BJ (cell line): Measurements from ENCODE around the gene RNF150. TPM values are rescaled to one million over a fixed set of nuclear protein-coding genes. Genes with fewer than 3 reads are reported as not detected.

ENCODE experiments used
- CTCF ChIA-PET: fragments of 350-600 bp; formaldehyde crosslinking; extraction: SDS; loops from one replicate; lab custom pipeline; 2021; ENCODE audit warnings: antibody characterized with exemption, inconsistent platforms; lab: Yijun Ruan, JAX
- POLR2A ChIA-PET: fragments of 300-600 bp; sonication (Branson Sonifier 250); formaldehyde crosslinking; extraction: SDS; loops from one replicate; lab custom pipeline; 2021; ENCODE audit warnings: antibody characterized with exemption; lab: Charles Lee
- DNase-seq: peaks from one replicate; pipeline ENCODE4 v3.0.0-alpha.2; 2011; ENCODE audit warnings: low read depth
- H3K27me3 ChIP-seq: 2 replicates; pipeline ENCODE4 v1.6.0; 2011; ENCODE audit warnings: low read length; ENCODE audit not compliant: control insufficient read depth, insufficient read depth
- H3K36me3 ChIP-seq: 2 replicates; pipeline ENCODE4 v1.5.1; 2011; ENCODE audit warnings: low read length; ENCODE audit not compliant: control insufficient read depth, insufficient read depth
- H3K4me3 ChIP-seq: 2 replicates; pipeline ENCODE4 v1.5.1; 2011; ENCODE audit warnings: low read depth, mild to moderate bottlenecking, control low read depth, low read length
- CTCF ChIP-seq: IDR thresholded peaks from 2 replicates; pipeline ENCODE4 v1.5.1; 2011; ENCODE audit warnings: low read depth, mild to moderate bottlenecking, control low read depth, inconsistent platforms, low read length, moderate library complexity; ENCODE audit not compliant: insufficient read depth
- polyA plus RNA-seq: library from polyadenylated mRNA; depleted of rRNA; stranded (reverse); fragments of >200 nt; gene quantifications from 2 replicates; pipeline ENCODE4 v1.2.3, GENCODE V29; 2011

RNF150 gene
- polyA plus RNA-seq, 1 experiment, result 47.7 TPM

- Histone ChIP-seq H3K27me3 (peaks cover 3% of the 10 kb centered on the region; the same call in 1 of the 2 replicates), H3K36me3 (no peaks in the 10 kb centered on the region), H3K4me3 (no peak overlapping the region)
- no peak for DNase-seq
- TF ChIP-seq CTCF, result no peak
- CTCF ChIA-PET, result interaction anchor here (1.4 kb wide), 1 partner anchor 235 kb away, joined by 3 read pairs; no protein-coding TSS in a partner anchor
- POLR2A ChIA-PET, result no interaction called here
Measured at GRCh38 chr4:140844061-140844460, 289.2 kb downstream of the RNF150 start.

- peaks cover 2% of the 10 kb centered on the region; the same call in 1 of the 2 replicates for H3K27me3 ChIP-seq
- no peak for TF ChIP-seq CTCF
- H3K36me3 ChIP-seq, result no peaks in the 10 kb centered on the region
- CTCF ChIA-PET, result no interaction called here
- POLR2A ChIA-PET, result no interaction called here
- DNase-seq, result no peak
- H3K4me3 ChIP-seq, result no peak overlapping the region
Measured at GRCh38 chr4:140841186-140841585, 292.1 kb downstream of the RNF150 start.

GRCh38 chr4:140839888-140840790 is 293.1 kb downstream of the RNF150 start:
- no peak for DNase-seq
- Histone ChIP-seq H3K4me3 (no peak overlapping the region), H3K27me3 (peaks cover 2% of the 10 kb centered on the region; the same call in 1 of the 2 replicates), H3K36me3 (no peaks in the 10 kb centered on the region)
- TF ChIP-seq CTCF, result no peak
- ChIA-PET CTCF (interaction anchor here (1.2 kb wide), 1 partner anchor 11 kb away, joined by 4 read pairs; no protein-coding TSS in a partner anchor), POLR2A (no interaction called here)

- DNase-seq, result no peak
- ChIA-PET CTCF (interaction anchor here (0.9 to 1.2 kb wide), 2 partner anchors 12 to 512 kb away, joined by 3 to 4 read pairs; no protein-coding TSS in a partner anchor), POLR2A (no interaction called here)
- H3K27me3 ChIP-seq, result peaks cover 4% of the 10 kb centered on the region; the same call in 1 of the 2 replicates
- H3K4me3 ChIP-seq, result no peak overlapping the region
- no peak for TF ChIP-seq CTCF
- H3K36me3 ChIP-seq, result no peaks in the 10 kb centered on the region
Measured at GRCh38 chr4:140839406-140839805, 293.9 kb downstream of the RNF150 start.

GRCh38 chr4:140837736-140838135 is 295.5 kb downstream of the RNF150 start:
- ChIA-PET POLR2A (no interaction called here), CTCF (no interaction called here)
- peaks cover 7% of the 10 kb centered on the region for H3K27me3 ChIP-seq
- no peak overlapping the region for H3K4me3 ChIP-seq
- H3K36me3 ChIP-seq, result no peaks in the 10 kb centered on the region
- no peak for DNase-seq
- TF ChIP-seq CTCF, result no peak
